Medulla oblongata (tissue), 1 donor: ENCODE results near the gene DIPK1A.

Experiments
- DNase-seq: peaks from one replicate; pipeline ENCODE4 v3.0.0-alpha.2; 2015; ENCODE audit errors: extremely low spot score

DIPK1A gene

DNA sequence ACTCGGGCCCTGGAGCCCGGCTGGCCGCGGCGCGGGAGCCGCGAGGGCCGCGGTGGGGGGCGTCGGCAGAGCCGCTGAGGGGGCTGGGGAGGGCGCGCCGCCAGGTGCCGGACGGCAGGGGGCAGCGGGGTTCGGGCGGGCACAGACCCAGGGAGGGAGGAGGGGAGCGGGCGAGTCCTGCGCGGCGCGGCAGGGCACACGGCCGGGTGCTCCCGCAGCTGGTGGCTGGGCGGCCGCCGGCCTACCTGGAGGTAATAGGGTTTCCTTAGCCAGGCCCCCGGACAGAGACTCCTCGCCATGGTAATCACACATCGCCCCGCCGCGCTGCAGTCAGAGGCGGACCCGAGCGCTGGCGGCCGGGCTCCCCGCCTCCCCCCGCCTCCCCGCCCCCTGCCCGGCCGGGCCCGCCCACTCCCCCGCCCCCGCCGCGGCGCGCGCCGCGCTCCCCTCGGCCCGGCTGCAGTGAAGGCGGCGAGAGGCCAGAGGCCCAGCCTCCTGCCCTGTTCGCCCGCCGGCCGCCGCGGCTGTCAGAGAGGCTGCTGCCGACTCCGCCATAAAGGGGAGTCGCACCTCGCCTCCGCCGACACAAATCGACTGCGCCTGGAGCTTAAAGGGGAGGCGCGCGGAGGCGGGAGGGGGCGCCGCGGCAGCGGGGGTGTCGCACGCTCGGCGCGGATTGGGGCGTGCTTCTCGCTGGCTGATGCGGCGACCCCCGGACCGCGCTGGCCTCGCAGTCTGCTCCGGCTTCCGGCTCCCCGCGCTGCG lies at the start of gene DIPK1A:
Gene DIPK1A, minus strand, starts transcription at position 332 of the 765 bp plus-strand sequence. Its CDS starts 33 bp downstream, at position 299.
- peak; percentile 78 for DNase-seq

GRCh38 chr1:93007941-93008577 lies 46.8 kb upstream of the DIPK1A start:
- no peak for DNase-seq

- DNase-seq: no peak
These were observed 44.0 kb upstream of the DIPK1A start for GRCh38 chr1:93005252-93005598.

DNA sequence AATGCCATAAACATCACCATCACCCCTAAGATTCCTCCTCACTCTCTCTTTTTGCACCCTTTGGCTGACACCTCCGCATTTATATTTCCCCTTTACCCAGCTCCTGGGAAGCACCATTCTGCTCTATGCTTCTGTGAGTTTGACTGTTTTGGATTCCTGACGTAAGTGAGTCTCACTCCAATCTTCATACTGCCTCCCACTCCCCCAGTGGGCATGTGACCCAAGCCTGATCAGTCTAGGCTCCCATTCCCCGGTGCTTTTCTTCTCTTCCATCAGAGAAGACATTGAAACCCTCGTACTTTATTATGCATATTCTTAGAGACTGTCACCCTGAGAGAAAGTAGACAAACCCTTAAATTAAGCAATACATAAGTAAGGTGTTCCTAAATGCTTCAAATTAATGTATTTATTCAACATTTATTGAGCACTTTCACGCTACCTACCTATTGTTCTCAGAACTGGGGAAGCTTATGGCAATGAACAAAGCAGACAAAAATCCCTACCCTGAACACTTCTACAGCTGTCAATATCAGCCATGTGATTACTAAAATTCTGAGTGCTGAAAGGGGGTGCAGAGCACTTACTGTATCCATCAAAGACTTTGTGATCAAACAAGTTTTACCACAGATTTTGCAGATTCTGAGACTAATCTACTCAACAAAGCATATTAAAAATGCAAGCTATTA lies 43.4 kb upstream of the DIPK1A start:
- no peak for DNase-seq

- DNase-seq: no peak
These were observed 42.7 kb upstream of the DIPK1A start for GRCh38 chr1:93003981-93004380.

DNA sequence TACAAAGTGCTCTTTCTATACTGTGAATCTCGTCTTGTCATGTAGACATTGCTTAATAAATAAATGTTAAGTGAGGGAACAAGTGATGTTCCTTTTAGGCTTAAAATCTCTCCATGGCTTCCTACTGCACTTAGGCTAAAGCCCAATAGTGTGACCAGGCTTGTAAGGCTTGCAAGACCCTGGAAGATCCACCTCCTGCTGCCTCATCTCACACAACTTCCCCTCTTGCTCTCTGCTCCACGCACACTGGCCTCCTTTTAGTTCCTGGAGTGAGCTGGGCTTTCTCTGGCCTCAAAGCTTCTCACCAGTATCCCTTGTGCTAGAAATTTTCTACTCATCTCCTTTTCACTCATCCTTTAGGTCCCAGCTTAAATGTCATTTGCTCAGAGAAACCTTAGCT lies 41.5 kb upstream of the DIPK1A start:
- no peak for DNase-seq

- no peak for DNase-seq
These were observed 40.6 kb upstream of the DIPK1A start for GRCh38 chr1:93001893-93002292.

- peak; percentile 44 for DNase-seq
These were observed 39.5 kb upstream of the DIPK1A start for GRCh38 chr1:93000751-93001175.

DNA sequence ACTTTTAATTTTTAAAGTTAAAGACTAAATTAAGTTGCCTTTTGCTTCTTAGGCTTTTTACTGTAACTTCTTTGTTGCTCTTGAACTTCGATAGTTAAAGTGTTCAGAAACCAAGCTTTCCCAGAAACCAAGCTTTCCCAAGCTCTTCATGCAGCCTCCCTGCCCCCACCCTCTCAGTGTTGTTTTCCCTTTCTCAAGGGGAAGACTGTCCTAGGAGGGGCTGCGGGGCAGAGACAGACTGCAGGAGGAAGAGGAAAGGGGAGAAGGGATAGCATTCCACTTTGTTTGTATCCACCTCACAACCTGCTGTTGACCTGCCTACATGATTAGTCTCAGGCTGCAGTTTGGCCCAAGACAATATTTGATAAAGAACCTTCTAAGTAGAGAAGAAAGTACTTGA lies 39.0 kb upstream of the DIPK1A start:
- DNase-seq: no peak

DNA sequence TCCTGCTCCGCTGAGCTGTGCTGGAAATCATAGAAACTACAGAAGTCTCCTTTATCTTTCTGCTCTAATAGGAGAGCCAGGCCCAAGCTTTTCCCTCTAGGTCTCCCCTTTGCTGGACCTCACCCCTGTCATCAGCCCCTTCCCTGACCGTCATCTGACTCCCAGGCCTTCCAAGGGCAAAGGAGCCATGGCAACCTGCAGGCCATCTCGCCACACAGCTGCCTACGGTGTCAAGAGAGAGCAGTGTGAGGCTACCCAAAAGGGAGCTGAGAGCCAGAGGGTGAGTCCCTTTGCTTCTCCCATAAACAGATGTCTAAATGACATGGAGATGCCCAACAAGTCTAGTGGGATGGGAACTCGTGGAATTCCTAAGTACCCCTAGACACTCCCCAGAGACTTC lies 37.6 kb upstream of the DIPK1A start:
- no peak for DNase-seq

DNA sequence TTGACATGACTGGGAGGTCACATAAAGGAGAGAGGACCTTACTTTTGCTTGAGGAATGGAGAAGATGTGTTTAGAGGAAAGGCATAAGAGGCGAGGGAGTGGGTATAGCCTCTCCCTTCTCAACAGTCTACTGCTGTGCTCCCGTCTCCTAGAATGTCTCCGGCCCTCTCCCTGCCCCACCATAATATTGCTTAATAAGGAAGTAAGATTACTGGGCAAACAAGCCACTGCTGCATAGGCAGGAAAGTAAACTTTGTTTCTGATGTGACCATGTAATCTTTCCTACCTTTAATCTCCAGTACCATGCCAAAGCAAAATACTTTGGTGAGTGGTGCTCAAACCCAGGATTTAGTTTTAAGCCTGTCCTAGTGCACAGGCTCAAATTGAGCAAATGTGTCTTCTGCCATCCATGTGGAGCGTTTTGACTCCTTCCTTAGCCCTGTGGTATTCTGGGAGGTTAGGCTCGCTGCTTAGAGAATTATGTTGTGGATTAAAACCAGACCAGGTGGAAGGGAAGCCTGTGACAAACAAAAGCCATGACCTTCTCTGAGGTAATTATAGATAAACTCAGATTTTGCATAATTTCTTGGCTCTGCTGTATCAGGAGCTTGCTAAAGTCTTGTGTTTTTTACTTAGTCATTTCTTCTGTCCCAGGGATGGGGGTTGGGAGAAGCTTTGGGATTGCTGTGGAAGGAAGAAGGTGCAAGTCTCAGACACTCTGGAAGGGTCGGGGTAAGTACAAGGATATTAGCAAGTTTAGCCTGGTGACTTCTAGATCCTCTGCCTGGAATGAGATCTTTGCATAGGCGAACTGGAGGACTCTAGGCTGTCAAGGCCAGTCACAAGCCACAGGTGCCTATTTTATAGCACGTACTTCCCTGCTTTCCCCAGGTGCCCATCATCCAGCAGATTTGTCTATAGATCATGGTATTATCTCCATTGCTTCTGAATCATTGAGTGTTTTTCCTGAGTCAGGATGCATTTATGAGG lies 34.5 kb upstream of the DIPK1A start:
- DNase-seq: no peak

DNA sequence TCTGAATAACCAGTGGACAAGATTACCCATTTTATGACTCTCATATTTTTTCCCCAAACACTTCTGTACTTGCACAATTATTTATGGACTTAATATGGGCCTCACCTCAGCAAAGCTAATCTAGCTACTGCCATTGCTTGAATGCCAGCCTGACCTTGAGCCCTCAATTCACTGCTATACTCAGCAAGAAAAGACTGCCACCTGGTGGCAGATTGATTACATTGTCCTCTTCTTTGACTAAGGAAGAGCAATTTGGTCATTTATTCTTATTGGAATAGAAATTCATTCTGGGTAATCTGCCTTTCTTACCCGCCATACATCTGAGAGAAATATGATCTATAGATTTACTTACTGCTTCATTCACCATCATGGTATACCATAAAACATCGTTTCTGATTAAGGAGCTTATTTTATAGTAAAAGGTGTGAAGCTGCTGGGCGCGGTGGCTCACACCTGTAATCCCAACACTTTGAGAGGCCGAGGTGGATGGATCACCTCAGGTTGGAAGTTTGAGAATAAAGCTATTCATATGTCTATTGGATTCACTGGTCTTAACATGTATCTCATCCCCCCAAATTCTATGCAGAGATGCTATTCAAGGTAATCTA lies 32.9 kb upstream of the DIPK1A start:
- peak; percentile 97 for DNase-seq

GRCh38 chr1:92993581-92993980 lies 32.3 kb upstream of the DIPK1A start:
- DNase-seq: no peak

- no peak for DNase-seq
These were observed 31.6 kb upstream of the DIPK1A start for GRCh38 chr1:92992877-92993276.

- no peak for DNase-seq
These were observed 30.8 kb upstream of the DIPK1A start for GRCh38 chr1:92992054-92992453.

- DNase-seq: no peak
These were observed 29.6 kb upstream of the DIPK1A start for GRCh38 chr1:92990828-92991227.

GRCh38 chr1:92989936-92990583 lies 28.8 kb upstream of the DIPK1A start:
- DNase-seq: no peak

GRCh38 chr1:92989253-92989652 lies 28.0 kb upstream of the DIPK1A start:
- no peak for DNase-seq

DNA sequence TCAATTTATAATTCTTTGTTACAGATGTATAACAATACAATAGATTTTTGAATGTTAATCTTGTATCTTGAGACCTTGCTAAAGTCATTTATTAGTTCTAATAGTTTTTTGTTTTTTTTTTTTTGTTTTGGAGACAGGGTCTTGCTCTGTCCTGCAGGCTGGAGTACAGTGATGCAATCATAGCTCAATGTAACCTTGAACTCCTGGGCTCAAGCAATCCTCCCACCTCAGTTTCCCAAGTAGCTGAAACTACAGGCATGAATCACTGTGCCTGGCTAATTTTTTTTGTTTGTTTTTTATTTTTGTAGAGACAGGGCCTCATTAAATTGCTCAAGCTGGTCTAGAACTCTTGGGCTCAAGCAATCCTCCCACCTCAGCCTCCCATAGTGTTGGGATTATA lies 26.2 kb upstream of the DIPK1A start:
- no peak for DNase-seq

DNA sequence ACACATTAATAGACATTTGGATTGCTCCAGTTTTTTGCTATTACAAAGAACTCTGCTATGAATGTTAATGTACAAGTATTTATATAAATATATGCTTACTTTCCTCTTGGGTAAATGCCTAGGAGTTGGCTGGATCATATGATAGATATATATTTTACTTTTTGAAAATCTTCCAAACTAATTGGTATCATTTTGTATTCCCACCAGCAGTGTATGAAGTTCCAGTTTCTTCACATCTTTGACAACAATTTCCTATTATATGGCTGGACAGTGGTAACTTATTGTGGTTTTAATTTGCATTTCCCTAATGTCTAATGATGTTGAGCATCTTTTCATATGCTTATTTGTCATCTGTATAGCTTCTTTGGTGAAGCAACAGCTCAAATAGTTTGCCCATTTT lies 23.8 kb upstream of the DIPK1A start:
- no peak for DNase-seq
